Neutrophil (primary cell): ENCODE results near the gene TGM3.

ENCODE experiments used
- H3K27ac ChIP-seq: fragments of 200-600 bp; sonication (generic); 2 replicates; pipeline ENCODE4 v1.5.1; 2016; ENCODE audit warnings: mild to moderate bottlenecking, moderate library complexity
- H3K27me3 ChIP-seq: fragments of 200-600 bp; sonication (generic); 2 replicates; pipeline ENCODE4 v1.6.0; 2016; ENCODE audit warnings: mild to moderate bottlenecking
- H3K36me3 ChIP-seq: fragments of 200-600 bp; sonication (generic); 2 replicates; pipeline ENCODE4 v1.5.1; 2017
- H3K4me1 ChIP-seq, 2 experiments: fragments of 200-600 bp in 1 of 2; sonication (generic) in 1 of 2; 1 replicate in 1 of 2; 2 replicates in 1 of 2; pipeline versions ENCODE4 v1.5.1 to v1.6.1; 2013 to 2016; ENCODE audit warnings: low read depth in 1 of 2, low read length in 1 of 2, mild to moderate bottlenecking in 1 of 2, moderate library complexity in 1 of 2; ENCODE audit not compliant: control insufficient read depth in 1 of 2, insufficient read depth in 1 of 2
- H3K4me3 ChIP-seq, 2 experiments: fragments of 200-600 bp in 1 of 2; sonication (generic) in 1 of 2; 1 replicate in 1 of 2; 2 replicates in 1 of 2; pipeline ENCODE4 v1.5.1; 2013 to 2016; ENCODE audit warnings: low read depth in 1 of 2, low read length in 1 of 2, mild to moderate bottlenecking in 1 of 2, moderate library complexity in 1 of 2
- H3K9me3 ChIP-seq: fragments of 200-600 bp; sonication (generic); 2 replicates; pipeline ENCODE4 v1.5.1; 2016
- CTCF ChIP-seq: fragments of 200-600 bp; sonication (generic); IDR thresholded peaks from 2 replicates; pipeline ENCODE4 v1.5.1; 2016; ENCODE audit warnings: antibody characterized with exemption

TGM3 gene

DNA sequence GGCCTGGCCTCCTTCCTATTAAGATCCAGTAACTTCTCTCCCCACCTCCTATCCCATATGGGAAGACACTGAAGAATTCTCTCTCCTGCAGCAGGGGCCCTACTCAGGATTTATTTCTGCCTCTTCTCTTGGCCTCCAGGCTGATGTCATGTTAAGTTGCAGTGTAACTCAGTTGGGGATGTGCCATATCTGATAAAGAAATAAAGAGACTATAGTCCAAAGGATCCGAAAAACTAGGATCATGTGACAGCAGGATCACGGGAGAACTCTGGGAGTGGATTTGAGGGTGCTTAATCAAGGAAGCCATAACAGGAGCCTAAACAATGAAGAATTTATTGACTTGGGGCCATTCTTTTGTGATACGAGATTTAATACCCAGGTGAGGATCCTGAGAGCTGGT, 46.4 kb downstream of the TGM3 start:
- no peak for TF ChIP-seq CTCF
- H3K27me3 ChIP-seq: no peaks in the 10 kb centered on the region
- H3K4me3 ChIP-seq: no peak overlapping the region
- no peak overlapping the region for H3K27ac ChIP-seq
- peaks cover 11 to 23% of the 10 kb centered on the region in 2 experiments for H3K4me1 ChIP-seq
- peaks cover 26% of the 10 kb centered on the region for H3K36me3 ChIP-seq
- no peaks in the 10 kb centered on the region for H3K9me3 ChIP-seq

- peaks cover 6% of the 10 kb centered on the region for H3K36me3 ChIP-seq
- no peak for TF ChIP-seq CTCF
- H3K27ac ChIP-seq: peak overlapping the region; percentile 56
- H3K9me3 ChIP-seq: no peaks in the 10 kb centered on the region
- no peak overlapping the region for H3K4me3 ChIP-seq
- peaks cover 31% of the 10 kb centered on the region for H3K27me3 ChIP-seq
- H3K4me1 ChIP-seq: peaks cover 13 to 16% of the 10 kb centered on the region in 2 experiments
Observed at GRCh38 chr20:2346188-2346587, 50.4 kb downstream of the TGM3 start.

DNA sequence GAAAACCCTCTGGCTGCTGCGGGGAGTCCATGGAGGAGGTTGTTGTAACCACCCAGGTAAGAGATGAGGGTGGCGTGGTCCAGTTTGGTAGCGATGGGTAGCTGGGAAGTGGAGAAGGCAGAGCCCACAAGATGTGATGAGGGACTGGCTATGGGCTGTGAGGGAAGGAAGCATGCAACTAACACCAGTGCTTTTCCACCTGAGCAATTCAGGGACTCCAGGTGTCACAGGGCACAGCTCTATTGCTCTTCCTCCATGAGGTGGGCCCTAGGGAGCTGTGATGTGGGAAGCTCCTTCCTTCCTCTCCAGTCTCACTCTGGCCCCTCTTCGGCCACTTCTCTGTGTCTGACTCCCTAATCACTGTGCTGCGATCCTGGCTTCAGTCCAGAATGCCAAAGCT, 52.5 kb downstream of the TGM3 start:
- Histone ChIP-seq H3K4me1 (peaks cover 16% of the 10 kb centered on the region in 2 experiments), H3K27me3 (peaks cover 43% of the 10 kb centered on the region), H3K27ac (no peak overlapping the region), H3K36me3 (no peaks in the 10 kb centered on the region), H3K4me3 (no peak overlapping the region), H3K9me3 (no peaks in the 10 kb centered on the region)
- no peak for TF ChIP-seq CTCF

DNA sequence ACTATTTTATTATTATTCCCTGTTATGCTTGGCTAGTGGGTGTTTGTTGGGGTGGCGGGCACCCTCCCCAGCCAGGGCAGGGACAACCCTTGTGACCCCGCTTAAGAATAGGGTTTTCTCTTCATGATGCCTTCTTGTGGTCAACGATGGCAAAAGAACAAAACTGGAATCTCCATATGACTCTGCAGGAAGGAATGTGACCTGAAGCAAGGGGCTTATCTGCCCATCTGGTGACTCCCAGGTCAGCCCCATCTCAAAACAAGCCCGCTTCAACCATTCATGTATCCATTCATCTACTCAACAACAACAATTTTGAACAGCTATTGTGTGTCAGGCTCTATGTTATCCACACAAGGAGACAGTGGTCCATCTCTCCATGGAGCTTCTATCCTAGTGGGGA, 54.0 kb downstream of the TGM3 start:
- H3K4me1 ChIP-seq: peaks cover 16% of the 10 kb centered on the region in 2 experiments
- TF ChIP-seq CTCF: no peak

GRCh38 chr20:2350606-2351005, 54.8 kb downstream of the TGM3 start:
- H3K27me3 ChIP-seq: peaks cover 66% of the 10 kb centered on the region
- no peaks in the 10 kb centered on the region for H3K9me3 ChIP-seq
- no peak overlapping the region for H3K4me3 ChIP-seq
- no peaks in the 10 kb centered on the region for H3K36me3 ChIP-seq
- H3K4me1 ChIP-seq: peaks cover 16% of the 10 kb centered on the region in 2 experiments
- no peak for TF ChIP-seq CTCF
- no peak overlapping the region for H3K27ac ChIP-seq

More for the DNA sequence above, 54.0 kb downstream of the TGM3 start:
- H3K4me3 ChIP-seq: no peak overlapping the region
- no peaks in the 10 kb centered on the region for H3K9me3 ChIP-seq
- H3K36me3 ChIP-seq: no peaks in the 10 kb centered on the region
- H3K27ac ChIP-seq: no peak overlapping the region
- peaks cover 58% of the 10 kb centered on the region for H3K27me3 ChIP-seq

GRCh38 chr20:2353231-2353630, 57.4 kb downstream of the TGM3 start:
- TF ChIP-seq CTCF: no peak
- Histone ChIP-seq H3K4me3 (no peak overlapping the region), H3K9me3 (no peaks in the 10 kb centered on the region), H3K36me3 (no peaks in the 10 kb centered on the region), H3K27me3 (peaks cover 85% of the 10 kb centered on the region), H3K27ac (no peak overlapping the region), H3K4me1 (peaks cover 0 to 4% of the 10 kb centered on the region in 2 experiments)
